PC-3 (cell line): ENCODE results near the gene RNASE13.

Experiments used
- CTCF ChIP-seq: fragments of 300-600 bp; sonication (generic); conservative IDR thresholded peaks from 2 replicates; pipeline ENCODE4 v1.5.1; 2017; ENCODE audit warnings: antibody characterized with exemption, low read depth, mild to moderate bottlenecking, low read length
- EZH2 ChIP-seq: fragments of 300-600 bp; sonication (generic); IDR thresholded peaks from one replicate; pipeline ENCODE4 v1.6.1; 2017; ENCODE audit warnings: antibody characterized with exemption, mild to moderate bottlenecking, low read length; ENCODE audit not compliant: unreplicated experiment
- EZH2phosphoT487 ChIP-seq: fragments of 300-600 bp; sonication (generic); IDR thresholded peaks from 2 replicates; pipeline ENCODE4 v1.6.1; 2018; ENCODE audit warnings: mild to moderate bottlenecking, antibody characterized with exemption, low read length, borderline replicate concordance

DNA sequence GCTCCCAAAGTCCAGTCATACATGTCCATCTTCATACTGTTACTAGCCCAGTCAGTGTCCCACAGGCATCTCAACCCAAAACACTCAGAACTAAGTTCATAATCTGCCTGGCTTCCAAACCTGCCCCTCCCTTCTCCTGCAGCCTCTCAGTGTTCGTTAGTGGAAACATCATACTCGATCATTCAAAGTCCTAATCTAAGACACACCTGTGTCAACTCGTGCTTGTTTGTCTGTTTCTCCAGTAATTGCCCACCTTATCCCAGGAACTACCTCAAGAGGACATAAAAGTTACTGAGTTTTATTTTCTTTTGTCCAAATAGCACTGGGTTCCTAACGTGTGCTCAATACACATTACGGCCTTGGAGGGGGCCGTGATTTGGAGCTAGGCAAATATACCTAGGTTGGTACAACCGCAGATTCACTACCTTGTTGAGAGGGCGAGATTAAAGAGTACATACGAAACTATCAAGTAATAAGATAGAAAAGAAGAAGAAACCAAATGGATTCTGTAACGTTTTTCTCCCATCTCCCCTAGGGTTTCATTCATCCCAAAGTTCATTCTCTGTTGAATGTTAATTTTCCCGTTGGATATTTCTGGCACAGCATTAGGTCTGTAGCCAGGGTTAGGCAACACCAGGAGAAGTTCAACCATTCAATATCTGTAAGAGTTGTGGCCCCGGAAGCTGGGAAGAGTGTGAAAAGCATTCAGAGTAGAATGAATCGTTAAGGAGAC lies 26.2 kb upstream of the RNASE13 start:
- no peak for TF ChIP-seq CTCF
- TF ChIP-seq EZH2: no peak
- TF ChIP-seq EZH2phosphoT487: no peak
